Dedifferentiated amniotic fluid mesenchymal stem cell (primary cell): ENCODE measurements around the gene CYP2S1.
A peak's percentile ranks its signal among the peaks of the same experiment; 100 is the strongest.
"Not testable (repeated sequence)": the region's sequence is repeated elsewhere in the genome, so short reads cannot be mapped to it uniquely, and the experiment has no call there.

Experiments
- DNase-seq: peaks from one replicate; pipeline ENCODE4 v3.0.0-alpha.2; 2016; ENCODE audit errors: extremely low spot score

Gene CYP2S1

DNA sequence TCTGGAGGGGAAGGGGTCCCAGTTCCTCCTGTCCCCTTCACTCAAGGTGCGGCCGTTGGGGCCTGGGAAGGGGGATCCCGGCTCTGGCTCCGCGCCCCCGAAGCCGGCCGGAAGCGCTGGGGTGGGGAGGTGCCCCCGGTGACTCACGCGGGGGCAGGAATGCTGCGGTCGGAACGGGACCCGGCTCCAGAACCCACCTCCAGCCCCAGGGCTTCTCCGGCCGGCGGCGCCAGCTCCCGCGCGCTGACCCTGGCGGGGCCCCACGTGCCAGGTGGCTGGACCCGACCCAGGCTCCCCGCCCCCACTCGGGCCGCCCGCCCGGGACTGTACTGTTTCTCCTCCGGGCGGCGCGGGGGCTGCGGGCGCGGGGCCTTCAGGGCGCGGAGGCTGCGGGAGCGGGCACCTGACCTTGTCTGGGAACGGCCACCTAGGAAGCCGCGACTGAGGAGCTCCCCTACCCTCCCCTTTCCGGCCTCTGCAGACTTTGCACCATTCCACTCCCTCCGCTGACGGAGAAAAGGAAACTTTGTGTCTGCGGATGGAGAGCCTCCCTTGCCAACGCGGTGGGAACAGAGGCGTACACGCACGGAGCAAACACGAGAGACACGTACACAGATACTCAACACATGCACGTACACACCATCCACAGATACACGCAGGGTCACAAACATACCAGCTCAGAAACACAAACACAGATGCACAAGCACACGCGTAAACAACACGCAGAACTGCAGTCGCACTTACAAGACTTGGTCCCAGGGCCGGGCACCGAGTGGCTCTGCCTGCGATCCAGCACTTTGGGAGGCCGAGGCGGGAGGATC is 33.2 kb downstream of the CYP2S1 start:
- DNase-seq, result peak; percentile 72

DNA sequence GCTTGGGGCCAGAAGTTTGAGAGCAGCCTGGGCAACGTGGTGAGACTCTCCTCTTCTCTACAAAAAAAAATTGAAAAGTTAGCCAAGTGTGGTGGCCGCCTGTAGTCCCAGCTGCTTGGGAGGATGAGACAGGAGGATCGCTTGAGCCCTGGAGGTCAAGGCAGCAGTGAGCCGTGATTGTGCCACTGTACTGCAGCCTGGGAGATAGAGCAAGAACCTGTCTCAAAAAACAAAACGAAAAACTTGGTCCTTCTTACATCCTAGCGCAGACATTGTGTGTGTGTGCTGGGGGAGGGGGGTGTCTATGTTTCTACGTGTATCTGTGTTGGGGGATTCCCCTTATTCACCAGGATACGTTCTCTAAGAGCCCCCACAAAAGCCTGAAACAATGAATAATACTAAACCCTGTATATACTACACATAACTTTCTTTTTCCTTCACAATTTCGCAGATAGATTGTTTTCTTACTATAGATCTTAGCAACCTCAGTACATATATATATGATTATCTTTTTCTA is 33.9 kb downstream of the CYP2S1 start:
- no peak for DNase-seq

DNA sequence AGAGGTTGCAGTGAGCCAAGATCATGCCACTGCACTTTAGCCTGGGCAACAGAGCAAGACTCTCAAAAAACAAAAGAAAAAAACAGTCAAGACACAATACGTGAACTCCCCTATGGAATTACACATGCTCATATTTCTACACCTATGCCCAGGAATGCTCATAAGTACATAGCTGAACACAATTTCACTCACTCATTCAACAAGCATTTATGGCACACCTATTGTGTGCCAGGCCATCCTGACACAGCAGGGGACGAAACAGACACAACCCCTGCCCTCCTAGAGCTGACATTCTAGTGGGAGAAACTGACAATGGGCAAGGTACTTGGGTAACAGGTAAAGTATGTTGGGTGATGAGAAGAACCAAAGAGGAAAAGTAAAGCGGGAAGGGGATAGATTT is 35.5 kb downstream of the CYP2S1 start:
- DNase-seq, result no peak

DNA sequence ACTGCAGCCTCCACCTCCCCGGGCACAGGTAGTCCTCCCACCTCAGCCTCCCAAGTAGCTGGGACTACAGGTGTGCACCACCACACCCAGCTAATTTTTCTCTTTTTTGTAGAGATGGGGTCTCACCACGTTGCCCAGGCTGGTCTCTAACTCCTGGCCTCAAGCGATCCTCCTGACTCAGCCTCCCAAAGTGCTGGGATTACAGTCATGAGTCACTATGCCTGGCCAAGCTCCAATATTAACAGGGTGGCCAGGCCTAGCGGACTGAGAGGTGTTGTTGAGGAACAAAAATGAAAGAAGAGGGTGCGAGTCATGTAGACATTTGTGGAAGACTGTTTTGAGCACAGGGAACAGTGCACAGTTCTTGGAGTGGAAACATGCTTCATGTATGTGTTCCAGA is 36.3 kb downstream of the CYP2S1 start:
- DNase-seq, result not testable (repeated sequence)

DNA sequence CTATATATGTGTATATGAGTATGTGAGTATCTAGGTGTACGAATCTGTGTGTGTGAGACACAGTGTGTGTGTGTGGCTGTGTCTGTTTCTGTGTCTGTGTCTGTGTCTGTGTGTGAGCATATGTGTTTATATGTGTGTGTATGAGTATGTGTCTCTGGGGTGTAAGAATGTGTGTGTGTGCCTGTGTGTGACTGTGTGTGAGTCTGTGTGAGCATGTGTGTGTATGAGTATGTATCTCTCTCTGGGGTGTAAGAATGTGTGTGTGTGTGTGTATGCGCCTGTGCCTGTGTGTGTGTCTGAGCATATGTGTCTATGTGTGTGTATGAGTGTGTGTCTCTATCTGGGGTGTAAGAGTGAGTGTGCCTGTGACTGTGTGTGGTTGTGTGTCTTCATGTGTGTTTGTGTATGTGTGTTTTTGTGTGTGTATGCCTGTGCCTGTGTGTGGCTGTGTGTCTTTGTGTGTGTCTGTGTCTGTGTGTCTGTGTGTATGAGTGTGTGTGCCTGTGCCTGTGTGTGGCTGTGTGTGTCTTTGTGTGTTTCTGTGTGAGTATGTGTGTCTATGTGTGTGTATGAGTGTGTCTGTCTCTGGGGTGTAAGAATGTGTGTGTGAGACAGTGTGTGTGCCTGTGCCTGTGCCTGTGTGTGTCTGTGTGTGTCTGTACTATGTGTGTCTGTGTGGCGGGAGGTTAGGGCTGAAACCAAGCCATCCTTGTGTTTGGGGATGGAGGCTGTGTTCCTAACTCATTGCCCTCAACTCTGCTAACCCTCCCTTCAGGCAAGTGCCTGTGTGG is 37.2 kb downstream of the CYP2S1 start:
- DNase-seq, result no peak

DNA sequence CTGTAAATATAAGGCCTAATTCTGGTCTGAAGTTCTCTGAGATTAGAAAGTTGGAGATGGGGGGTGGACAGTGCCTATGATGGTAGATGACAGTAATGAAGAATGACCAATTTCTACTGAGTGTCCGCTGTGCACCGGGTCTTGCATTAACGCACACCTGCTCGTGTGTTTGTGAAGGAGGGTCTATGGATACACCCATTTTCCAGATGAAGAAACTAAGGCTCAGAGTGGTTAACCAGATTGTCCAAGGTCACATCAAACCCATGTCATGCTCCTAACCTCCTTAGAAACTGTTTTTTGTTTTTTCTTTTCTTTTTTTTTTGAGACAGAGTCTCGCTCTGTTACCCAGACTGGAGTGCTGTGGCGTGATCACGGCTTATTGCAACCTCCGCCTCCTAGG is 39.7 kb downstream of the CYP2S1 start:
- no peak for DNase-seq

DNA sequence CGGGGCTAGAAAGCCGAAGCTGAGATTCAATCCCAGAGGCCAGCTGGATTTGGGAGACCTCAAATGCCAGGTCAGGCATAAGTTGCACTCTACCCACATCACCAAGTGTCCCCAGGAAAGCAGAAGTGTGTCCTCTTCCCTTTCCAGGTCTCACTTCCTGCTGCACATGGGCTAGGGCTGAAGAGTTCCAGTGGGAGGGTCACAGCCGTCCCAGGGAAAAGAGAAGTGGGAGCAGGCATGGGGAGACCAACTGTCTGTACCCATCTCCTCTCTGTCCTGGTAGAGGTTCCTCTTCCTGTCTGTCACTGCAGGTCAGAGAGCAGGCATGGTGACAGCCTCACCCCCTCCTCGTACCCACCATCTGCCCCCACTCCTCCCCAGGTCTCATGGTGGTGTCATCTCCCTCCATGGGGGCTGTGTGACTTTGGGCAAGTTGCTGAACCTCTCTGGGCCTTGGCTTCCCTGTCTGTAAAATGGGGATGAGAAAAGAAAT is 40.8 kb downstream of the CYP2S1 start:
- no peak for DNase-seq

DNA sequence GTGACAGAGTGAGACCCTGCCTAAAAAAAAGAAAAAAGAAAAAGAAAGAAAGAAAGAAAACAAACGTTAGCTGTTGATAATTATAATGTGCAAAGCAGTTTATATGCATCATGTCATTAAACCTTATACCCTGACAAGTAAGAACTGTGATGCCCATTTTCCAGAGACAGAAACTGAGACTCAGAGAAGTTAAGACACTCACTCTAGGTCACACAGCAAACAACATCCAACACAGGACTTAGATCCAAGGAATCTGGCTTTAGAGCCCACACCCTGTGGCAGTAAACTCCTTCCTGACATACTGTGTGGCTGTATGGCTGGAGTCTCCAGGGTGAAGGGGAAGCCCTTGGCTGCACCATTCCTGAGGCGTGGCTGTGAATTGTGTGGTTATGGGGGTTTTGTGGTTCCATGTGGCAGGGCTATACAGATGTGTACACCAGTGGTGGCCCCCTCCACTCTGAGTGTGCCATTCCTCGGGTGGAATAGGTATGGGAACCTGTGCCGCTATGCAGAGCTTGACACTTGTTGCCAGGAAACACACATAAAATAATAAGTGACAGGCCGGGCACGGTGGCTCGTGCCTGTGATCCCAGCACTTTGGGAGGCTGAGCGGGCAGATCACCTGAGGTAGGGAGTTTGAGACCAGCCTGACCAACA is 41.6 kb downstream of the CYP2S1 start:
- no peak for DNase-seq

DNA sequence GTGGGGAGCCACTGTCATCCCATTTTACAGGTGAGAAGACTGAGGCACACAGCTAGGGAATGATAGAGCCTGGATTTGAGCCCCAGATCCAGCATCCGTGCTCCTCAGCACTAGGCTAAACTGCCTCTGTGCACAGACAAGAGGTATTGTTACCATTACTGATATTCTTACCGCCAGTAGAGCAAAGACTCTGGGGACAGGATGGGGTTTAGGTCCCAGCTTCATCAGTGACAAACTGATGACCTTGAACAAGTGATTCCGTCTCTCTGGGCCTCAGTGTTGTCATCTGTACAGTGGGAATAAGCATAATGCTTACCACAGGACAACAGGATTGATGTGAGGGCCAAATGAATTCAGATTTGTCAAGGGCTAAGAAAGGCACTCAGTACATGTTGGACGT is 42.5 kb downstream of the CYP2S1 start:
- no peak for DNase-seq

DNA sequence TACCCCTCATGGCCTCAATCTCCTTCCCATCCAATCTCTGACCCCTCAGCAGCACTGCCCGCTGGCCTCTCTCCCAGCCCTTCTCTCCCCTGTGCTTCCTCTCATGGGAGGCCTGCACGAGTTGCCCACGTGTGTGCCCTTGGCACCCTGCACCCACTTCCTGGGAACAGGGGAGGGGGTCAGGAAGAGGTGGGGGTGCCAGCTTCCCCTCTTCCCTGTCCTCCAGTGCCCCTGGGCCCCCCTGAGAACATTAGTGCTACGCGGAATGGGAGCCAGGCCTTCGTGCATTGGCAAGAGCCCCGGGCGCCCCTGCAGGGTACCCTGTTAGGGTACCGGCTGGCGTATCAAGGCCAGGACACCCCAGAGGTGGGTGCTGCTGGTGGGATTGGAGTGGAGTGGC is 45.2 kb downstream of the CYP2S1 start:
- no peak for DNase-seq

DNA sequence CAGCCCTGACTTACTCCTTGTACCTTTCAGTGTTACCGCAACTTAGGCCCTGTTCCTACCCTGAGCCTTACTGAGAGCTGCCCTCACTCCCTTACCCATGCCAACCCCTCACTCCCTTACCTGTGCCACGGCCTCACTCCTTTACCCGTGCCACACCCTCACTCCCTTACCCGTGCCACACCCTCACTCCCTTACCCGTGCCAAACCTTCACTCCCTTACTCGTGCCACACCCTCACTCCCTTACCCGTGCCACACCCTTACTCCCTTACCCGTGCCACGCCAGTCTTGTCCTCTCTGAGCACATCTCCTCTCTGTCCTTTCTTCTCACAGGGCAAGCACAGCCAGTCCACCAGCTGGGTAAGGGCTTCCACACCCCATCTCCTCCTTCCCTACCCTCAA is 46.3 kb downstream of the CYP2S1 start:
- no peak for DNase-seq

DNA sequence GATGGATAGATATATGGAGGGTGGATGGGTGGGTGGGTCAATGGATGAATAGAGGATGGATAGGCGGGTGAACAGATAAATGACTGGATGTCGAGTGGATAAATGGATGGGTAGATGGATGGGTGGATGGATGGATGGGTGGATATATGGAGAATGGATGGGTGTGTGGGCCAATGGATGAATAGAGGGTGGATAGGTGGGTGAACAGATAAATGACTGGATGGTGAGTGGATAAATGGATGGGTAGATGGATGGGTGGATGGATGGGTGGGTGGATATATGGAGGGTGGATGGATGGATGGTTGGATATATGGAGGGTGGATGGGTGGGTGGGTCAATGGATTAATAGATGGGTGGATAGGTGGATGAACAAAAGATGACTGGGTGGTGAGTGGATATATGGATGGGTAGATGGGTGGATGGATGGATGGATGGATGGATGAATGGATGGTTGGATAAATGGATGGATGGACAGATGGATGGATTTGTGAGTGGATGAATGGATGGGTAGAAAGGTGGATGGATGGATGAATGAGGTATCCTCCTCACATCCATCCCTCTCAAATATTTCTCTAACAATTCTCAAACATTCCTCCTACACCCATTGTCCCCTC is 47.0 kb downstream of the CYP2S1 start:
- DNase-seq, result no peak

DNA sequence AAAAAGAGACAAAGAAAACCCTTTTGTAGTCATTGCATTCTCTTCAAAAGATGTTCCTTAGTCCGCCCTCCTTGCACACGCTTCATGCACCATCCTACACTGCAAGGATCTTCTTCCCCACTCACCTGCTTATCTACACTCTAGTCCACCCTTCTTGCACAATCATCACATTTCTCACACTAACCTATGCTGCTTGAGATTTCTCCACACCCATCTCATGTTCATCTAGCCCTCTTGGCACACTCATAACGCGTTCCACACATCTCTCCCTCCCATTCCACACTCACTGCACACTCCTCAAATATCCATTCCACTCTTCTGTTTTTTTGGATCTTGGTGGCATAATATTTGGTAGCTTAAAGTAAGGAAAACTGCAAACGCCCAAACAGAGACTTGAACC is 48.8 kb downstream of the CYP2S1 start:
- DNase-seq, result no peak

DNA sequence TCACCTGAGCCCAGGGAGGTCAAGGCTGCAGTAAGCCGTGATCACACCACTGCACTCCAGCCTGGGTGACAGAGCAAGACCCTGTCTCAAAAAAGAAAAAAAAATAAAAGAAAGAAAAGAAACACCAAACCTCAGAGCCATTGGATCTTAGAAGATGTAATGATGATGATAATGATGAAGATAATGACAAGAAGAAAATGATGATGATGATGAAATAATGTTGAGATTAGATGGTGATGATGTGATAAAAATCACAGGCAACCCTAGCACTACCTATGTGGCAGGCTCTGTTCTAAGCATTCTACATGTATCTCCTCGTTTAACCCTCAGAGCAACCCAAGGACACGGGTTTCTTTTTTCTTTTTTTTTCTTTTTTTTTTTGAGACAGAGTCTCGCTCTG is 51.1 kb downstream of the CYP2S1 start:
- DNase-seq, result no peak

DNA sequence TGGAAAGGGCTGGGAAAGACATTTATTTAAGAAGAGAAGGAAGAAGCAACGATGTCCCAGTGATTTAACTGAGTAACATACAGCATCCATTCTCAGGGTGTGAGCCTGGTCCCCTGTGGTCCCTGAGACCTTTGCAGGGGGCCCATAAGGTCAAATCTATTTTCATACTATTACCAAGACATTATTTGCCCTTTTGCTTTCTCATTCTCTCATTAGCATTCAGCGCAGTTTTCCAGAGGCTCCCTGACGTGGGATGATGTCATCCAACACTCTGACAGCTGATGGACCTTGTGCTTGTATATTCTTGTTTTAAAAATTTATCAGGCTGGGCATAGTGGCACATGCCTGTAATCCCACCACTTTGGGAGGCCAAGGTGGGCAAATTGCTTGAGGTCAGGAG is 52.8 kb downstream of the CYP2S1 start:
- DNase-seq, result no peak

DNA sequence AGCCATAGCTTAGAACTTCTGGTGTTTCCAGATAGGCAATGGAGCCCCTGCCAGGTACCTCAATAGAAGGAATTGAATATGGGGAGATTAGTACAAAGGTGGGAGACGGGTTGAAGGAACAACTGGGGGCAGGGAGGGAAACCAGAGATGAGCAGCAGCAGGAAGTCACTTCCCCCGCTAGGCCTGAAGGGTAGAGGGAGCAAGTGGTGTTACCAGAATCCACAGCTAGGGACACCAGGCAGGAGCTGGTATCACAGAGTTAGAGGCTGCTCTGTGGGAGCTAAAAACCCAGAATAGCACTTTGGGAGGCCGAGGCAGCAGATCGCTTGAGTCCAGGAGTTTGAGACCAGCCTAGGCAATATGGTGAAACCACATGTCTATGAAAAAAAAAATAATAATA is 55.9 kb downstream of the CYP2S1 start:
- DNase-seq, result no peak

DNA sequence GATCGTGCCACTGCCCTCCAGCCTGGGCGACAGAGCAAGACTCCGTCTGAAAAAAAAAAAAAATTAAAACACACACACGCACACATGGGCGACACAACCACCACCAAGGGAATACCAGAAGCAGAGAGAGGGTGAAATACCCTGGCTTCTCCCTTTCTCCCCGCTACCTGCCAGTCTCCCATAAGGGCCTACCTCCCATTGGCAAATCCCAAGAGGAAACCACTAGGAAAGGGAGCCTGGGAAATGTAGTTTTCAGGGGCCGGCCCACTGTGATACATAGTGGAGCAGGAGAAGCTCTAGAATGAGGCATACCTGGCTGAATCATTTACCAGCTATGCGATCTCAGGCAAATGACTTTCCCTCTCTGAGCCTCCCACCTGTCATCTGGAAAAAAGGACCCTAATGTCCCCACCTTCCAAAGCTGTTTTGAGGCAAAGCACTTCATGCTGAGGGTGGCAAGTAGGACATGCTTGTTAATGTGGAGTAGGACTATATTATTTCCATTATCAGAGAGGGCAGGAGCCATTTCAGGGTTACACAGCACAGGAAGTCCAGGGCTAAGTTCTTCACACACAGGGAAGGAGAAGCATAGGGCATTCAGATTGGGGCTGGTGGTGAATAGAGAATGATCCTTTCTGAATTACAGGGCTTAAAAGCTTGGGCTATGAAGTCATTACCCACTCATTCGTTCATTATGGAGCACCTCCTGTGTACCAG is 56.8 kb downstream of the CYP2S1 start:
- DNase-seq, result no peak

DNA sequence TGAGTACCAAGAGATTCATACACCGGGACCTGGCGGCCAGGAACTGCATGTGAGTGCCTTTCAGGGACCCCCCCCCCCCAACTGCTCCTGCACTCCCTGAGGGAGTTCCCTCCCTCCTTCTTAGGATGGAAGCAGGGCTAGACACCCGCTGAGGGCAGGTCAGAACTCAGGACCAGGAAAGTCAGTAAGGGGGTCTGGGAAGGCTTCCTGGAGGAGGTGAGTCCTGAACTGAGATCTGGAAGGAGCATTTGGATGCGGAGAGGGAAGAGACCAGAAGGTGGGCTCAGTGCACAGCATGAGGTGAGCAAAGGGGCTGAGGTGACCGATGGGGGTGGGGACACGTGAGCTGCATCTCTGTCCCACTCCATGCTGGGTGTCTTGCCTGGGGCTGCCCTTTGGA is 60.6 kb downstream of the CYP2S1 start:
- no peak for DNase-seq

DNA sequence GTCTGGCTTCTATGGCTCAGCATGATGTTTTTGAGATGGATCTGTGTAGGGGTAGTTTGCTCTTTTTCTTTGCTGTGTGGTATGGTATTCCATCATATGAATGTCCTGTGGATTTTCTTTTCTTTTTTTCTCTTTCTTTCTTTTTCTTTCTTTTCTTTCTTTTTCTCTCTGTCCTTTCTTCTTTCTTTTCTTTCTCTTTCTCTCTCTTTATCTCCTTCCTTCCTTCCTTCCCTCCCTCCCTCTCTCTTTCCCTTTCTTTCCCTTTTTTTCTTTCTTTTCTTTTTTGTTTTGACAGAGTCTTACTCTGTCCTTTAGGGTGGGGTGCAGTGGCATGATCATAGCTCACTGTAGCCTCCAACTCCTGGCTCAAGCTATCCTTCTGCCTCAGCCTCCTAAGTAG is 62.2 kb downstream of the CYP2S1 start:
- DNase-seq, result no peak
